Activated naive CD8-positive, alpha-beta T cell (primary cell): ENCODE data around the gene IVD.
"Not testable (repeated sequence)": the region's sequence is repeated elsewhere in the genome, so short reads cannot be mapped to it uniquely, and the experiment has no call there.

ENCODE experiments used
- H3K27ac Mint-ChIP-seq: one replicate; pipeline ENCODE4 v1.8.0; 2021; ENCODE audit warnings: mixed read lengths
- H3K27me3 Mint-ChIP-seq: one replicate; pipeline ENCODE4 v1.8.0; 2021; ENCODE audit warnings: mixed read lengths
- H3K36me3 Mint-ChIP-seq: one replicate; pipeline ENCODE4 v1.8.0; 2021; ENCODE audit warnings: mixed read lengths
- H3K4me1 Mint-ChIP-seq: one replicate; pipeline ENCODE4 v1.8.0; 2021; ENCODE audit warnings: low read depth, mixed read lengths
- H3K4me3 Mint-ChIP-seq: one replicate; pipeline ENCODE4 v1.8.0; 2021; ENCODE audit warnings: mild to moderate bottlenecking, mixed read lengths
- H3K9me3 Mint-ChIP-seq: one replicate; pipeline ENCODE4 v1.8.0; 2021; ENCODE audit warnings: low read depth, mixed read lengths

Gene IVD

DNA sequence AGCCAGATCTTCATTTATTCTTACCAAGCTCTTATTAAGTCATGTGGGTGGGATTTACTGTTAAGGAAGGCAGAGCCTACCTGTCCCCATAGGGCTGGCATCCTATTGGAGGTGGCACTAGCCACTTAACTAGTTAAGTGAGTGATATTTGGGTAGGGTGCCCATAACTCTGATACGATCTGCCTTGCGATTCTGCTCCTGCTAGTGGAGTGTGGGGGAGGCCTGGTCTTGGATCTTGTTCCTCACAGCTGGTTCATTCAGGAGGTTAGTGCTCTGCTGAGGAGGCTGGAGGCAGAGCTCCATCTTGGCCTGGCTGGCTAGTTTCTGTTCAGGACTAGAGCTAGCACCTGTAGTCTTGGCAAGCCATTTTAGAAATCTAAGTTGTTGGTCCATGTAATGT is 44.5 kb downstream of the IVD start:
- H3K27ac Mint-ChIP-seq, result peak overlapping the region; percentile 70

DNA sequence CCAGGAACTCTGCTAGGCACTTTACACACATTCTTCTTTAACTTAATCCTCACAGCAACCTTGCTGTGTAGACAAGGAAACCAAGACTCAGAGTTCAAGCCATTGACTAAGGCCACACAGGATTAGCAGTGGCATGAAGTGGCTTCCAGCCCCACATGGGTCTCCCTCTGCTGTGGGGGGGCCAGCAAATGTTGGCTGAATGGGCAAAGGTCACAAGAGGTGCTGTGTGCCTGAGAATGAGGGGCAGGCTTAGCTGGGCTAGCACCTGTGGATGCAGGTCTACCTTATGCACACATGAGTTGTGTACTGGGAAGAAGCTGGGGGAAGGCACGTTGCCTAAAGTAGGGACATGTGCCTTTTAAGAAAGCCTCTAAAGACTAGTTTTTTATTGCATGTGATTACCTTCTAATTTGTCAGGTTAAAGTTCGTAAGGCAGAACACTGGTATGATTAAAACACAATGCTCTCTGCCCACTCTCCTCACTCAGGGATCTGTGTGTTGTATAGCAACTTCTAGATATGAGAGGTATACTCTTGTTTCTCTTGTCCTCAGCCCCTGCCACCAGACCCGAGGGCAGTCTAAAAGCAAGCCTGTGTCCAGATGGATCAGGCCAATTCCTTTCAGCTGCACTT is 46.0 kb downstream of the IVD start:
- Mint-ChIP-seq H3K27ac (peak overlapping the region; percentile 87), H3K4me3 (peak overlapping the region; percentile 70), H3K9me3 (no peaks in the 10 kb centered on the region), H3K27me3 (no peaks in the 10 kb centered on the region), H3K36me3 (no peaks in the 10 kb centered on the region), H3K4me1 (peaks cover 76% of the 10 kb centered on the region)

More for the DNA sequence above, 44.5 kb downstream of the IVD start:
- no peak overlapping the region for H3K4me3 Mint-ChIP-seq
- H3K36me3 Mint-ChIP-seq, result no peaks in the 10 kb centered on the region
- no peaks in the 10 kb centered on the region for H3K9me3 Mint-ChIP-seq
- peaks cover 69% of the 10 kb centered on the region for H3K4me1 Mint-ChIP-seq
- no peaks in the 10 kb centered on the region for H3K27me3 Mint-ChIP-seq

DNA sequence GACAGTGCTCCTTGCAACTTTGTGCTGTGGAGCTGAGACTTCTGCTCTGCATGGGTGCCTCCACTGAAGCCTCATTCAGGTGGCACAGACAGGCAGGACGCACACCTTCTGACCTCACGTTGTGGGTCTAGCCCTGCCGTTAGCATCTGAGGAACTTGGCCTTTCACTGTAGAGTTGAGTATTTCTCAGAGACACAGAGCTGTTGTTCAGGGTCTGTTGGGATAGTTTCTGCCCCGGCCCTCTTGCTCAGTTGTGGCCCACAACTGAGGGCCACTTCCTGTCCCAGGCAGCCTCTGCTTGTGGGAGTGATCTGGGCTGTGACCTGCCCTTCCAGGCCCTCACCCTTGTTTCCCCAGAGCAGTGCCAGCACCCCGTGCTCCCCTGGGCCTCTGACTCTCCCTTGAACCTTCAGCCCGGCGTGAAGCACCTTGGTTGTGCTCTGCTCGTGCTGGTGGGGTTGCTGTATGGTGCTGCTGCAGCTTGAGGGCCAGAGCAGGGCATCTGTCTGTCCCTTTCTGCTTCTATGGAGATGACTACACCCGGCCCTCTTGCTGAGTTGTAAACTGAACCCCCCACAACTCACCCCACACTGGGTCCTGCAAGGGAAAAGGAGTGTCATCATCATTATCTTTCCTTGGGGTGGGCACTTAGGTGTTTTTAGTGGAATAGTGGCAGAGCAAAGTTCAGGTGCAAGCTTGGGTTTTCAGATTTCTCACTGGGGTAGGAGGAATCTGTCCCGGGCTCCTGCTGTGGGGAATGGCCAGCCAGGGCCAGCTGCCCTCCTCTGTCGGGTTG is 46.9 kb downstream of the IVD start:
- H3K4me1 Mint-ChIP-seq, result peaks cover 84% of the 10 kb centered on the region
- peak overlapping the region; percentile 87 for H3K27ac Mint-ChIP-seq
- peak overlapping the region; percentile 70 for H3K4me3 Mint-ChIP-seq
- H3K36me3 Mint-ChIP-seq, result no peaks in the 10 kb centered on the region
- no peaks in the 10 kb centered on the region for H3K27me3 Mint-ChIP-seq
- H3K9me3 Mint-ChIP-seq, result no peaks in the 10 kb centered on the region

GRCh38 chr15:40453941-40454340 is 48.3 kb downstream of the IVD start:
- H3K4me3 Mint-ChIP-seq, result peak overlapping the region; percentile 58
- H3K27me3 Mint-ChIP-seq, H3K36me3 Mint-ChIP-seq, H3K9me3 Mint-ChIP-seq: not testable (repeated sequence)
- H3K27ac Mint-ChIP-seq, result peak overlapping the region; percentile 87
- H3K4me1 Mint-ChIP-seq, result peaks cover 81% of the 10 kb centered on the region

DNA sequence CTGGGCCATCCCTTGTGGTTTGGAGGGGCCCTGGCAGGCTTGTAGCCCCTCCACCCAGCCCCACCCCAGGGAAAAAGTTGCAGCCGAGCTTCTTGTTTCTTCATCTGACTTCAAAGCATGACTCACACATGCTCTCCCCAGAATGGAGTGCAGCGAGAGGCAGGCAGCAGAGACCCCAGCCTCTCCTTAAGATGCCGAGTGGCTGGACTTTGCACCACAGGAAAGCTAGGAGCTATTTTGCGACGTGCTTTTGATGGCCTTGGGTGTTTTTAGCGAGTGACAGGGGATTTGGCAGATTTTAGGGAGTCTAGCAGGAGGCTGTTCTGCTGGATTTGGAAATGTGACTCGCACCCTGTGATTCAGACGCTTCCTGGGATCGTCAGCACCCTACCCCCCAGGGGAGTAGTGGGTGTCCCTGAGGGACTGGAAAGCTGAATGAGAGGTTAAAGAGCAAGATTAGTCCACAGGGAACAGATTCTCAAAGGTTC is 49.4 kb downstream of the IVD start:
- Mint-ChIP-seq H3K4me1 (peaks cover 74% of the 10 kb centered on the region), H3K27me3 (no peaks in the 10 kb centered on the region), H3K4me3 (peak overlapping the region; percentile 58), H3K9me3 (no peaks in the 10 kb centered on the region), H3K27ac (peak overlapping the region; percentile 87), H3K36me3 (no peaks in the 10 kb centered on the region)

DNA sequence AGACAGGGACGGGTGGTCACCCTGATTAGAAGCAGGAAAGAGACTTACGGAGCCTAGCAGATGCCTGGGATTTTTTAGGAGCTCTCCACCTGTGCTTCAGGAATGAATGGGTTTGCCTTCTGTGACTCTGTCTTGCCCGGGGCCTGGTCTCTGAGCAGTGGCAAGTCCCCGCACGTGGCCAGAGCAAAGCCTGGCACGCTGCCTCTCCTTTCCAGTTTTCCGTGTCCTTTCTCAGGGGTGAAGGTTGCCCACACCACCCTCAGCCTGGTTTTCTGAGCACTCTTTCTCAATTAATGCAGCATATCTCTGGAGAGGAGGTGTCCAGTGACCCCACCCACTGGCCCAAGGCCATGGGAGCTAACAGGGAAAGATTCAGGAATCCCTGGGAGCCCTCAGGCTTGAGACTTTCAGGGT is 50.7 kb downstream of the IVD start:
- Mint-ChIP-seq H3K36me3 (no peaks in the 10 kb centered on the region), H3K4me1 (peaks cover 63% of the 10 kb centered on the region), H3K9me3 (no peaks in the 10 kb centered on the region), H3K27me3 (no peaks in the 10 kb centered on the region), H3K27ac (peak overlapping the region; percentile 68), H3K4me3 (peak overlapping the region; percentile 13)

- Mint-ChIP-seq H3K27ac (peak overlapping the region; percentile 68), H3K4me3 (peak overlapping the region; percentile 13)
Observed at GRCh38 chr15:40456738-40457137, 51.1 kb downstream of the IVD start.

GRCh38 chr15:40458495-40459371 is 53.1 kb downstream of the IVD start:
- peaks cover 39% of the 10 kb centered on the region for H3K4me1 Mint-ChIP-seq
- no peaks in the 10 kb centered on the region for H3K9me3 Mint-ChIP-seq
- no peaks in the 10 kb centered on the region for H3K27me3 Mint-ChIP-seq
- no peak overlapping the region for H3K27ac Mint-ChIP-seq
- H3K36me3 Mint-ChIP-seq, result no peaks in the 10 kb centered on the region
- no peak overlapping the region for H3K4me3 Mint-ChIP-seq

More at GRCh38 chr15:40456738-40457137, 51.1 kb downstream of the IVD start:
- Mint-ChIP-seq H3K27me3 (no peaks in the 10 kb centered on the region), H3K4me1 (peaks cover 59% of the 10 kb centered on the region), H3K36me3 (no peaks in the 10 kb centered on the region), H3K9me3 (no peaks in the 10 kb centered on the region)

DNA sequence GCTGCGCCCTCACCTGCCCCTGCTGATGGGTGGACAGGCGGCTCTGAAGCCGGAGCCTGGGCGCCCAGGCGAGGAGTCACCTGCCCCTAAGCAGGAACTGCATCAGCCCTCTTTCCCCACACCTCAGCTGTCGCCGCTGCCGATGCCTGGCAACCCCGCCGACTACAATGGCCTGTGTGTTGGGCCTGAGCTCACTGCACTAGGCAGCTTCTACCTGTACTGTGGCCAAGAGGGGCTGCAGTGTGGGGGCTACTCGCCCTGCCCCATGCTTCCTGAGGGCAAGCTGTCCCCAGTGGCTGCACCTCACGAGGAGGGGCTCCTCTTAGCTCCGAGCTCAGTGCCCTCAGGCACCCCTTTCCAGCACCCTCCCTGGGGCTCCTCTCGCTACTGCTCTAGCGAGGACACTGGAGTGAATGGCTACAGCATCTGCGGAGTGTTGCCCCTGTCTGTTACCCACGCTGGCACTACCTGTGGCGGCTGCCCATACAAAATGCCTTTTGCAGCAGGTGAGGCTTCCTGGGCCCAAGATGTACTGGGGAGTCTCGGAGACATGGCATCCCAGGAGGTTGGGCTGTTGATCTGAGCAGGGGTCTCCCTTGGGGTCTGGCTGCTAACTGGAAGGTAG is 53.9 kb downstream of the IVD start:
- H3K27ac Mint-ChIP-seq, result no peak overlapping the region
- H3K27me3 Mint-ChIP-seq, result no peaks in the 10 kb centered on the region
- no peak overlapping the region for H3K4me3 Mint-ChIP-seq
- H3K9me3 Mint-ChIP-seq, result no peaks in the 10 kb centered on the region
- H3K4me1 Mint-ChIP-seq, result peaks cover 31% of the 10 kb centered on the region
- H3K36me3 Mint-ChIP-seq, result no peaks in the 10 kb centered on the region

DNA sequence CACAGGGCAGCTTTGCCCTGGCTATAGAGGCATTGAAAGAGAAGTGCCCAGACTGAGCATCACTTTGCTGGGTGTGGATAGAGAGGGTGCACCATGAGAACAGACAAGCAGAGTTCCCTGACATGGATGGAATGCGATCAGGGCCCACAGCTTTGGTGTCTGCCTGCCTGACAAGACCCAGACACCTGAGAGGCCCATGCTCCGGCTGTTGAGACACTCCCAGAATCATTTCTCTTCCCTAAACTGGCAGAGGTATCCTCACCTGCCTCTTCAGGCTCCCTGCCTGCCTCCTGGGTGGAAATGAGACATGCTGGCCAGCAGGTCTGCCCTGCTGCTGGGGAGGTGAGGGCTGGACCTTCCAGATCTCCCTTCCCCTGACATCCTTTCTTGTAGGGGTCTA is 54.8 kb downstream of the IVD start:
- Mint-ChIP-seq H3K9me3 (no peaks in the 10 kb centered on the region), H3K4me3 (no peak overlapping the region), H3K4me1 (peaks cover 25% of the 10 kb centered on the region), H3K36me3 (peaks cover under 1% of the 10 kb centered on the region), H3K27me3 (no peaks in the 10 kb centered on the region), H3K27ac (no peak overlapping the region)

- Mint-ChIP-seq H3K27ac (no peak overlapping the region), H3K36me3 (peaks cover 2% of the 10 kb centered on the region), H3K9me3 (no peaks in the 10 kb centered on the region), H3K4me3 (no peak overlapping the region), H3K27me3 (no peaks in the 10 kb centered on the region), H3K4me1 (peaks cover 16% of the 10 kb centered on the region)
Observed at GRCh38 chr15:40461958-40462357, 56.4 kb downstream of the IVD start.

DNA sequence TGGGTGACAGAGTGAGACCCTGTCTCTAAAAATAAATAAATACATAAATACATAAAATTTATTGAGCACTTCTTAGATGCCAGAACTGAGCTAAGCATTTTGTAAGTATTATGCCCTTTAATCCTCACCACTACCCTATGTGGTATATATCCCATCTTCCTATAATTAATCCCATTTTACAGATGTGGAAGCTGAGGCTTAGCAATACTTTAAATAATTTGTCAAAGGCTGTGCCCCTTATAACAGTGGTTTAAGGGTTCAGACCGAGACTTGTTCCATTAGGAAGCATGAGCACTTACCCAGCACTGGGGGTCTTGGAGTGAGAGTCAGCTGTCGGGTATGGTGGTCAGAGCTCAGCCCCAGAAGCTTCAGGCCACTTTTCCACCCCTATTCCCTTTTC is 57.7 kb downstream of the IVD start:
- Mint-ChIP-seq H3K27ac (no peak overlapping the region), H3K4me3 (no peak overlapping the region), H3K27me3 (no peaks in the 10 kb centered on the region), H3K4me1 (peaks cover 18% of the 10 kb centered on the region), H3K36me3 (peaks cover 2% of the 10 kb centered on the region), H3K9me3 (no peaks in the 10 kb centered on the region)

DNA sequence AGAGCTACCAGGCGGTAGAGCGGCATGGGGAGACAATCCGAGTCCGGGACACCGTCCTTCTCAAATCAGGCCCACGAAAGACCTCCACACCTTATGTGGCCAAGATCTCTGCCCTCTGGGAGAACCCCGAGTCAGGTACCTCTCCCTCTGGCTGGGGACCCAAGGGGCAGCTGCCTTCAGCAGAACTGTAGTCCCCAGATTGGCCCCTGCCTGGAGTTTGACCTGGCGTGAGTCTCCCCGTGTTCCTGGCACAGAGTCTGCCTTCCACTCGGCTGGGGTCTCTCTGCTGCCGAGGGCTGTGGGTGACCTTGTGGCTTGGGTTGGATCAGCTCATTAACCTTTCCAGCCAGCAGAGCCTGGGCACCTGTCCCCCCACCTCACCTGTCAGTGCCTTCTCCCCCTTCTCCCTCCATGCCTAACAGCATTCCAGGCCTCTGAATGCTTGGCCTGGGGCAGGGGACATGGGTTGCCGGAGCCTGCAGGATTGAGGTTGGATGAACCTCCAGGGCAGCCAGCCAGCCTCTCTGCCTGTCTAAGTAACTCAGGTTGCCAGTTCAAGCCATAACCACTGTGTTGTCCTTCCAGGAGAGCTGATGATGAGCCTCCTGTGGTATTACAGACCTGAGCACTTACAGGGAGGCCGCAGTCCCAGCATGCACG is 58.4 kb downstream of the IVD start:
- Mint-ChIP-seq H3K4me1 (peaks cover 18% of the 10 kb centered on the region), H3K36me3 (peaks cover 2% of the 10 kb centered on the region), H3K4me3 (no peak overlapping the region), H3K27me3 (no peaks in the 10 kb centered on the region), H3K9me3 (no peaks in the 10 kb centered on the region), H3K27ac (no peak overlapping the region)

DNA sequence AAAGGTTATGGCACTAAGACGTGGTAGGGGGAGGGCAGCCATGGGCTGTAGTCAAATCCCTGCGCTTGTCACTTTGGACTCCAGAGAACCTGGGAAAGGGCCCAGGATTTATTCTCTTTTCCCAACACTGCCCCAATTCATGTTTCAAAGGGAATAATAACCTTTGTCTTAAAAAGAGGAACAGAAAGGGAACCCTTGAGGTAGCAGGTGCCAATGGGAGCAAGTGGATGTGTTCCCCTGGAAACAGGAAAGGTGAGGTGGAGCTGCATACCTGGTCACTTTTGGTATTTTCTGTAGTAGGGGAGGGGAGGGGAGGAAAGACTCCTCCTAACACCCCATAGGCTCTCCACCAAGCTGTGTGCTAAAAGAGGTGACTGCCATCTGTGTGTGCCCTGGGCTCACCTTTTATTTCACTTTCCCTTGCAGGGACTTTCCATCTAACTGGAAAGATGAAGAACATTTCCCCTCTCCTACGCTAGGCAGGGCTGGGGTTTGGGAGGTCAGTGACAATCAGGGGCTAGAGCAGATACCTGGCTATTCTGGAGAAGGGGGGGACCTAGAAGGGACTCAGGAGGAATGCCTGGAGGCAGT is 59.1 kb downstream of the IVD start:
- Mint-ChIP-seq H3K36me3 (peaks cover 2% of the 10 kb centered on the region), H3K4me3 (no peak overlapping the region), H3K4me1 (peaks cover 20% of the 10 kb centered on the region), H3K9me3 (no peaks in the 10 kb centered on the region), H3K27ac (no peak overlapping the region), H3K27me3 (no peaks in the 10 kb centered on the region)
